ENCODE results near the gene TGDS. TPM values are rescaled to one million over a fixed set of nuclear protein-coding genes. Genes with fewer than 3 reads are reported as not detected.

The TGDS gene
- total RNA-seq, 4 donors from 2014 or later: 15.8 to 25.2 (median 20.4) TPM

- TF ChIP-seq, protein P1, sequence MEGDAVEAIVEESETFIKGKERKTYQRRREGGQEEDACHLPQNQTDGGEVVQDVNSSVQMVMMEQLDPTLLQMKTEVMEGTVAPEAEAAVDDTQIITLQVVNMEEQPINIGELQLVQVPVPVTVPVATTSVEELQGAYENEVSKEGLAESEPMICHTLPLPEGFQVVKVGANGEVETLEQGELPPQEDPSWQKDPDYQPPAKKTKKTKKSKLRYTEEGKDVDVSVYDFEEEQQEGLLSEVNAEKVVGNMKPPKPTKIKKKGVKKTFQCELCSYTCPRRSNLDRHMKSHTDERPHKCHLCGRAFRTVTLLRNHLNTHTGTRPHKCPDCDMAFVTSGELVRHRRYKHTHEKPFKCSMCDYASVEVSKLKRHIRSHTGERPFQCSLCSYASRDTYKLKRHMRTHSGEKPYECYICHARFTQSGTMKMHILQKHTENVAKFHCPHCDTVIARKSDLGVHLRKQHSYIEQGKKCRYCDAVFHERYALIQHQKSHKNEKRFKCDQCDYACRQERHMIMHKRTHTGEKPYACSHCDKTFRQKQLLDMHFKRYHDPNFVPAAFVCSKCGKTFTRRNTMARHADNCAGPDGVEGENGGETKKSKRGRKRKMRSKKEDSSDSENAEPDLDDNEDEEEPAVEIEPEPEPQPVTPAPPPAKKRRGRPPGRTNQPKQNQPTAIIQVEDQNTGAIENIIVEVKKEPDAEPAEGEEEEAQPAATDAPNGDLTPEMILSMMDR (IDR thresholded peaks at IDR 0.05): no peak
- no peak for TF ChIP-seq POLR2A (IDR thresholded peaks at IDR 0.05)
- H3K36me3 ChIP-seq: no peaks in the 10 kb centered on the region
- WGBS, 2 donors: 92 to 94% methylated on average over 5 of the region's 5 CpGs
- no peaks in the 10 kb centered on the region for H3K9me3 ChIP-seq
- intact Hi-C loops (cut with DNase I): no loop called here
- H3K4me1 ChIP-seq: peaks cover 6 to 8% of the 10 kb centered on the region in 2 donors
- H3K27ac ChIP-seq: no peak overlapping the region
- no peaks in the 10 kb centered on the region for H3K27me3 ChIP-seq
- H3K4me3 ChIP-seq (replicated peaks in 1 of 3): no peak overlapping the region
- no peak for DNase-seq
These were observed 43.9 kb downstream of the TGDS start for GRCh38 chr13:94552095-94552494.

DNA sequence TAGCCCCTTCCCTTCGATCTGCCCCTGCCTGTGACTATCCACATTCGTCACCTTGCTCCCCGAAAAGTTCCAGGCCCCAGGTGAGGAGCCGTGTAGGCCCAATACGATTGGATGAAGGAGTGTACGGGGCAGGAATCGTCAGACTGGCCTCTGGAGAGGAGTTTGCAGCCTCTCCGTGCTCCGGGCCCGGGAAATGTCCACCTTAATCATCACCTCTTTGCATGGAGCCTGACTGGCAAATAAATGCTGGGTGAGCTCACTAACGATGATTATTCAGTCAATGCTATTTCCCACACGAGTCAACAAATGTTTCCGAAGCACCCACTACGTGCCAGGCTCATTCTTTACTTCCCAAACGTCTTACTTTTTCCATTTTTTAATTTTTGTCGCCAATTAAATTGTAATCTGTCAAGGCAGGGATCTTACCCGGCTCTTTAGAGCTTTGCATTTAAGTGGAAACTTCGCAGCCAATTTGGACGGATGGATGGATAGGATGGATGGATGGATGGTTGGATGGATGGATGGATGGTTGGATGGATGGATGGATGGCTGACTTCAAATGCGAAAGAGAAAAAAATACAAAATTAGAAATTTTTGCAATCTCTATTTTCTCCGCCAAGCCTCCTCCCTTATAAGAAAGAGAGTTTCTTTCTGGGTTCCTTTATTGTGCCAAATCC is 45.8 kb downstream of the TGDS start:
- intact Hi-C loops (cut with DNase I): no loop called here
- no peaks in the 10 kb centered on the region for H3K36me3 ChIP-seq
- peak overlapping the region; percentile 16 to 53 (median 41) for H3K4me3 ChIP-seq (replicated peaks in 1 of 3)
- H3K27ac ChIP-seq: peak overlapping the region; percentile 88 to 95 (median 94)
- peaks cover 6 to 8% of the 10 kb centered on the region in 2 donors for H3K4me1 ChIP-seq
- WGBS, 2 donors: 24 to 41% methylated on average over 16 to 21 of the region's 21 CpGs
- no peak for DNase-seq
- H3K27me3 ChIP-seq: no peaks in the 10 kb centered on the region
- TF ChIP-seq, protein P1 (IDR thresholded peaks at IDR 0.05): no peak
- no peak for TF ChIP-seq POLR2A (IDR thresholded peaks at IDR 0.05)
- no peaks in the 10 kb centered on the region for H3K9me3 ChIP-seq

- WGBS, 2 donors: 0% methylated on average over 28 to 66 of the region's 66 CpGs
- Histone ChIP-seq H3K27me3 (no peaks in the 10 kb centered on the region), H3K36me3 (no peaks in the 10 kb centered on the region), H3K27ac (peak overlapping the region; percentile 88 to 95 (median 94)), H3K4me1 (peaks cover 6 to 8% of the 10 kb centered on the region in 2 donors), H3K4me3 (replicated peaks in 1 of 3) (peak overlapping the region; percentile 16 to 53 (median 41)), H3K9me3 (no peaks in the 10 kb centered on the region)
- peak; percentile 89 for DNase-seq
- TF ChIP-seq, protein P1 (IDR thresholded peaks at IDR 0.05): peak in 1 of 6 experiments; percentile 12
- peak in 1 of 2 donors; percentile 61 for TF ChIP-seq POLR2A (IDR thresholded peaks at IDR 0.05)
- intact Hi-C loops (cut with DNase I): loop anchor here (10.0 kb wide), 1 partner anchor 45 kb away; the partner anchor contains the start of gene TGDS
These were observed 46.5 kb downstream of the TGDS start for GRCh38 chr13:94549232-94550061.

DNA sequence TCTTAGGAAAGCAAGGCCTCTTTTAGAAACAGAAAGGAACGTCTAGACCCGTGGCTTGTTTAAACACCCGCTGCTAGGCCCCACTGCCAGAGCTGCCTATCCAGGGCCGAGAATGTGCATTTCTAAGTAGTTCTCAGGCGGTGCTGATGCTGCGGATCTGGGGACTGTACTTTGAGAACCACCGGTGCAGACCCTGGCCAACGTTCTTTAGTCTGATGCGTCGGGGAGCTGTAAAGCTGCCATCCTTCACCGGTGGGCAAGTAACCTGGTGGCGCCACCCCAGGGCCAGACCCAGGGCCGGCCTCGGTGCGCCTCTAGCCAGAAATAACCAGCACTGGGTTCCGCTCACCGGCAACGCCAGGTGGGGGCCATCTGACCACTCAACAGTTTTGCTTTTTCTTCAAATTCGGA is 47.1 kb downstream of the TGDS start:
- intact Hi-C loops (cut with DNase I): loop anchor here (10.0 kb wide), 1 partner anchor 46 kb away; the partner anchor contains the start of gene TGDS

More for the DNA sequence above, 47.1 kb downstream of the TGDS start:
- no peak for TF ChIP-seq POLR2A (IDR thresholded peaks at IDR 0.05)
- TF ChIP-seq, protein P1 (IDR thresholded peaks at IDR 0.05): peak in 2 of 6 experiments; percentile 12 to 20
- Histone ChIP-seq H3K4me3 (replicated peaks in 1 of 3) (peak overlapping the region; percentile 8 to 53 (median 41)), H3K27me3 (no peaks in the 10 kb centered on the region), H3K27ac (peak overlapping the region; percentile 88 to 95 (median 94)), H3K4me1 (peaks cover 6 to 8% of the 10 kb centered on the region in 2 donors), H3K36me3 (no peaks in the 10 kb centered on the region), H3K9me3 (no peaks in the 10 kb centered on the region)
- 1 to 3% methylated on average over 10 to 19 of the region's 19 CpGs for WGBS, 2 donors
- peak; percentile 68 to 70 for DNase-seq

All from thyroid gland (tissue), 4 donors.